ENCODE results near the gene EBLN1. TPM values are rescaled to one million over a fixed set of nuclear protein-coding genes. Genes with fewer than 3 reads are reported as not detected.

Gene EBLN1
- not detected in 2 replicates for total RNA-seq (2014; rRNA removed; shearing (Covaris generic))
- not detected in 2 replicates for polyA plus RNA-seq (2014; cell fraction: nucleus; rRNA removed)

DNA sequence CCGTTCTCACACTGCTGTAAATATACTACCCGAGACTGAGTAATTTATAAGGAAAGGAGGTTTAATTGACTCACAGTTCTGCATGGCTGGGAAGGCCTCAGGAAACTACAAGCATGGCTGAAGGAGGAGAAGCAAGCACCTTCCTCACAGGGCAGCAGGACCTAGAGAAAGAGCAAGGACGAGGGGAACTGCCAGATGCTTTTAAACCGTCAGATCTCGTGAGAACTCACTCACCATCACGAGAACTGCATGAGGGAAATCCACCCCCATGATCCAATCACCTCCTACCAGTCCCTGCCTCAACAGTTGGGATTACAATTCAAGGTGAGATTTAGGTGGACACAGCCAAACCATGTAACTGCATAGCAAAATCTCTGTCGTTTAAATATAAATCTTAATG, at the start of gene EBLN1:
Gene EBLN1 (minus strand): TSS at position 174 of the 400 bp plus-strand sequence. CDS start 8,032 bp downstream, outside the sequence.
- DNase-seq (ENCODE audit: extremely low read depth, low read depth): no peak

GRCh38 chr10:22265839-22266537, 48.2 kb upstream of the EBLN1 start:
- DNase-seq (ENCODE audit: extremely low read depth, low read depth): no peak

GRCh38 chr10:22263106-22263505, 45.3 kb upstream of the EBLN1 start:
- no peak for DNase-seq (ENCODE audit: extremely low read depth, low read depth)

GRCh38 chr10:22259280-22259679, 41.5 kb upstream of the EBLN1 start:
- no peak for DNase-seq (ENCODE audit: extremely low read depth, low read depth)

GRCh38 chr10:22258471-22258870, 40.7 kb upstream of the EBLN1 start:
- DNase-seq (ENCODE audit: extremely low read depth, low read depth): no peak

GRCh38 chr10:22253580-22253882, 35.7 kb upstream of the EBLN1 start:
- DNase-seq (ENCODE audit: extremely low read depth, low read depth): no peak

GRCh38 chr10:22252801-22253579, 35.2 kb upstream of the EBLN1 start:
- DNase-seq (ENCODE audit: extremely low read depth, low read depth): no peak

- no peak for DNase-seq (ENCODE audit: extremely low read depth, low read depth)
Observed at GRCh38 chr10:22252224-22252800, 34.5 kb upstream of the EBLN1 start.

DNA sequence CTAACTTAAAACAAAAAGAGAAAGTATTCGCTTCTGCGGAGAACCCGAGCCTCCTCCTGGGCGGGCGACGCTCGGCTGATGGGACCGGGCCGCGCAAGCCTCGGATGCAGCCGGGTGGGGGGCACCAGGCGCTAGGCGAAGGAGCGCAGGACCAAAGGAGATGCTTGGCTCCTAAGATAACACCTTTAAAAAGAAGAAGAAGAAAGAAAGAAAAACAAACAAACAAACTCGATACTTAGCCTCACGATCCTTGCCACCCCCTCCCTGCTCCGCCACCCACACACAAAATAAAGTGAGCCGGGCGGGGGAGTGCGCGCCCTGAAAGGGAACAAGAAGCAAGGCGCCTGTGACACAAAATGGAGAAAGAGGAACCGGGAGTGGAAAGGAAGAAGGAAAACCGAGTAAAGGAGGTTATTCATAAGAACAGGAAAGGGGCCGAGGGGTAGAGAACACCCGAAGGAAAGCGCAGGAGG, 34.0 kb upstream of the EBLN1 start:
- DNase-seq (ENCODE audit: extremely low read depth, low read depth): no peak

DNA sequence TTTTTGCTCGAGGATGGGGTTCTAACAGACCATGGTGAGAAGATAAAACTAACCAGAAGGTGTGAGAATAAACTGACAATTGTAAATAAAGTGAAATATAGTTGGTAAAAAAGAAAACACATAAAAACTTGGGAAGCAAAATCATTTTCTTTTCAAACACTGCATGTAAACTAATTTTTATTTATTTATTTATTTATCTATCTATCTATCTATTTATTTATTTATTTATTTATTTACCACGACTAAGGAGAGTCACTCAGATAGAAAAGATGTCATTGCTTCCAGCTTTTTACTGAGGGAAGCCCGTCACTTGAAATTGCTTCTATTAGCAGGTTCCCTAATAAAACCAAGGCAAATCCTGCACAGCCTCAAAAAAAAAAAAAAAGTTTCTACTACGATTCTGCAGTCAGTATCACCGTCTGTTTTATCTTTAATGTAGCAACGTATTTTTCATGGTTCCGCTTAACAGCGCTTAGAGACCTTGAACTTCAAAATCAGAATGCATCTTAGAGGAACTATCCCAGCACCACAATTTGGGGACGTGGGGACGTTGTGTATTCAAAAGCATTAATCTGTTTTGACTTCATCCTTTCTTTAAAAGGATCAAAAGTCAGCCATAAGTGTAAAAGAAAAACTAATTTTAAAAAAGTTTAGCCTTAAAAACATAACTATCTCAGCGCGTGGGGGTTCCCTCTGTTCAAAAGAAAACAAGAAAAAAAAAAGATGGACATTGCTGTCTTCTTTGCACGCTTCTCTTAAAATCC, 33.3 kb upstream of the EBLN1 start:
- DNase-seq (ENCODE audit: extremely low read depth, low read depth): no peak

DNA sequence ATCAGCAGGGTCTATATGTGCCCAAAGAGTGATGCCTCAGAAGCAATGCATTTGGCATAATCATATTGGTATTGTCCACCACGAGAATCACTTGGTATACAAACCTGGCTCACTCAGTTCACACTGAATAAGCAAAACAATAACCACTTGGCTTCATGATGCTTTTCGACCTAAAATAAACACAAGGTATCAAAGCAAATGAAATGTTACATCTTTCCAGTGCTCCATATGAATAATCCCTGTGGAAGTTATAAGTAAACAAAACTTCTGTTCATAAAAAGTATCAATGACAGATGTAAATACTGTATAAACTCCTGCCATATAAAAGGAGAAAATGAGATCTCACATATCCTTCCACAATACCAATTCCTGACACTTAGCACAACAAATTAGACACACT, 29.8 kb upstream of the EBLN1 start:
- DNase-seq (ENCODE audit: extremely low read depth, low read depth): no peak

DNA sequence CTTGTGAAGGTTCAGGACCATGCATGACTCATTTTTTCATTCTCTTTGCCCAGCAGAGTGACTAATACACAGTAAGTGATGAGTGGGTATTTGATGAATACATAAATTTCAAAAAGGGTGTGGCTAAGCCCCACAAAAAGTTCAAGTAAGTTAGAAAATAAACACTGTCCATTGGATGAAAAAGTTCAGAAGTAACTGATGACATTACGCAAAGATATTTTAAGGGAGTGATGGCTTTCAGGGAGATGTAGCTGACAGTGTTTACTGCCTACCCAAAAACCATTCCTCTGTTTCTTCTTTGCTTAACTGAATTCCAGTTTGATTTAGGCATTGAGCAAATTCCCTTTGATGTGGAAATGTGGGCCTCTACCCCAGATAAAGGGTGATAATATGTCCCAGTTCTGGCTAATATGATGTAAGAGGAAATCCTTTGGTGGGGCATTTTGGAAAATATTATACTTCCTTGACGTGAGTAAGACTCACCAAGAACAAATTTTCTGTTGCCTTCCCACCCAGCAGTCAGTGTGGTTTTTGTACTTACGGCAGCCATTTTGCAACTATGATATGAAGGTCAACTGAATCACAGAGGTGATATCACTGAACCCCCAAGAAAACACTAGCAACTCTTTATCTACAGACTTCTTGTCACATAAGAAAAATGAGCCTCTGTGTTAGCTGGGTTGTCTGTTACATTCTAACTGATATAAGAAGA, 29.0 kb upstream of the EBLN1 start:
- DNase-seq (ENCODE audit: extremely low read depth, low read depth): peak; percentile 31

DNA sequence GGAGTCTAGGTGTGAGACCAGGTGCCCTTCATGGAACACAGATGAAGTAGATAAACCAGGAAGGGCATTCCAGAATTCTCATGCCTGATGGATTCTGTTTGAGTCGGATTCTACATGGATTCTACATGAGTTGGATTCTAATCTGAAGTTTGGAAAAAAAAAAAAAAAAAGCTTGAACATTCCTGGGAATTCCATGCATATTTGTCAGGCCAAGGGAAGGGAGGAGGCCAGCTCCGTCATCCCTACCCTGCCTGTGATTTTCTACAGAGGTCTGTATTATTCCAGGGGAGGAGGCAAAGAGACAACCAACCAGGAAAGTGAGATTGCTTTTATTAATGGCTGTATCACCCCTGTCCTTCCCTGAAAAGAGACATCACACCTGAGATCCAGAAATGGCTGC, 27.8 kb upstream of the EBLN1 start:
- DNase-seq (ENCODE audit: extremely low read depth, low read depth): no peak

DNA sequence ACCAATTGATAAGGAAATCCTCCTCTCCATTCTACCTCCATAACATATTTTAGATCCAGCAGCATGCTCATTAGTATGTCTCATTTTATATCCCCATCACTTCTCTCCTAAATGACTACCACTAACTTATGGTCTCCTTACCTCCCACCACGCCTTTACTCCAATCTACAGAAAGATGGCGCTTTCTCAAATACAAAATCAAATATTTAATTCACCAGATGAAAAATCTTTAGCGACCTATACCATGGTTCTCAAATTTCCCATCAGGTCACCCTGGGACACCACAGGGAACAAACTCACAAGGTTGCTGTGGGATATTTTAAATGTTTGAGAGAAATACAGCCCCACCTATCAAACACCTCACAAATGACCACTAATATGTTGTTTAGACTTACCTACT, 27.0 kb upstream of the EBLN1 start:
- DNase-seq (ENCODE audit: extremely low read depth, low read depth): no peak

GRCh38 chr10:22244001-22244400, 26.2 kb upstream of the EBLN1 start:
- no peak for DNase-seq (ENCODE audit: extremely low read depth, low read depth)

GRCh38 chr10:22243321-22243720, 25.5 kb upstream of the EBLN1 start:
- no peak for DNase-seq (ENCODE audit: extremely low read depth, low read depth)

GRCh38 chr10:22231260-22231659, 13.4 kb upstream of the EBLN1 start:
- no peak for DNase-seq (ENCODE audit: extremely low read depth, low read depth)

- DNase-seq (ENCODE audit: extremely low read depth, low read depth): peak; percentile 24
Observed at GRCh38 chr10:22230158-22230833, 12.5 kb upstream of the EBLN1 start.

GRCh38 chr10:22229802-22230157, 12.0 kb upstream of the EBLN1 start:
- DNase-seq (ENCODE audit: extremely low read depth, low read depth): no peak

Measured in NCI-H460 (cell line).